HepG2 (cell line): Measurements from ENCODE around the gene CDK2. TPM values are rescaled to one million over a fixed set of nuclear protein-coding genes. Genes with fewer than 3 reads are reported as not detected.

Experiments
- ASH2L ChIP-seq: fragments of 300-600, 200-600 bp; sonication (generic); IDR thresholded peaks from 2 replicates; pipeline ENCODE4 v1.7.0; 2017; ENCODE audit warnings: low read depth, mild to moderate bottlenecking, moderate library complexity, mixed read lengths, low read length; ENCODE audit not compliant: insufficient read length
- CBX1 ChIP-seq: IDR thresholded peaks from one replicate; pipeline ENCODE4 v1.6.1; 2016; ENCODE audit warnings: antibody characterized with exemption, low read depth
- E2F2 ChIP-seq: sonication (generic); formaldehyde crosslinking; IDR thresholded peaks from 2 replicates; pipeline ENCODE4 v1.4.0; 2020; ENCODE audit warnings: missing genetic modification reagents, borderline replicate concordance
- ETV5 ChIP-seq: IDR thresholded peaks from 2 replicates; pipeline ENCODE4 v1.6.1; 2018; ENCODE audit warnings: missing biosample characterization, missing genetic modification reagents, inconsistent platforms, borderline replicate concordance
- HIVEP1 ChIP-seq: sonication (generic); formaldehyde crosslinking; IDR thresholded peaks from 2 replicates; pipeline ENCODE4 v1.4.0; 2020; ENCODE audit warnings: mild to moderate bottlenecking, missing genetic modification reagents
- KDM5A ChIP-seq: fragments of 200-600 bp; sonication (generic); IDR thresholded peaks from 2 replicates; pipeline ENCODE4 v1.7.0; 2018; ENCODE audit warnings: antibody characterized with exemption, mild to moderate bottlenecking, low read length, borderline replicate concordance
- MAZ ChIP-seq, 2 experiments: sonication (generic) in 1 of 2; formaldehyde crosslinking in 1 of 2; IDR thresholded peaks; 2 replicates each; pipeline versions ENCODE4 v1.5.0 to v1.6.1; 2012 to 2020; ENCODE audit warnings: low read depth in 2 of 2, mild to moderate bottlenecking in 2 of 2, borderline replicate concordance in 1 of 2, improper control_type of control experiment in 1 of 2, low read length in 1 of 2, missing genetic modification reagents in 1 of 2, moderate library complexity in 1 of 2
- MBNL3 ChIP-seq: fragments of 250-450 bp; sonication (Bioruptor Pico); conservative IDR thresholded peaks from 2 replicates; pipeline ENCODE4 v1.8.0; 2022; ENCODE audit warnings: mild to moderate bottlenecking, inconsistent platforms
- NRL ChIP-seq: sonication (generic); formaldehyde crosslinking; IDR thresholded peaks from 2 replicates; pipeline ENCODE4 v1.5.0; 2020; ENCODE audit warnings: missing genetic modification reagents, mild to moderate bottlenecking, moderate library complexity, borderline replicate concordance
- PHF8 ChIP-seq: sonication (generic); formaldehyde crosslinking; IDR thresholded peaks from 2 replicates; pipeline ENCODE4 v1.5.0; 2020; ENCODE audit warnings: missing genetic modification reagents
- POGZ ChIP-seq: sonication (generic); formaldehyde crosslinking; IDR thresholded peaks from 2 replicates; pipeline ENCODE4 v1.4.0; 2020; ENCODE audit warnings: mild to moderate bottlenecking, missing genetic modification reagents
- SIN3A ChIP-seq: IDR thresholded peaks from 2 replicates; pipeline ENCODE4 v1.6.1; 2011; ENCODE audit warnings: low read depth, mild to moderate bottlenecking, control low read depth, low read length, borderline replicate concordance
- SP1 ChIP-seq, 2 experiments: fragments of 450-650 bp in 1 of 2; sonication (generic) in 1 of 2; formaldehyde crosslinking in 1 of 2; IDR thresholded peaks; 2 replicates each; pipeline versions ENCODE4 v1.4.0 to v1.6.1; 2016 to 2020; ENCODE audit warnings: missing genetic modification reagents in 1 of 2
- SP5 ChIP-seq: IDR thresholded peaks from 2 replicates; pipeline ENCODE4 v1.6.1; 2016; ENCODE audit warnings: low read depth, borderline replicate concordance
- TEF ChIP-seq: sonication (generic); formaldehyde crosslinking; IDR thresholded peaks from 2 replicates; pipeline ENCODE4 v1.5.0; 2020; ENCODE audit warnings: missing genetic modification reagents
- TFE3 ChIP-seq: IDR thresholded peaks from 2 replicates; pipeline ENCODE4 v1.6.1; 2016
- THAP11 ChIP-seq: IDR thresholded peaks from 2 replicates; pipeline ENCODE4 v1.6.1; 2016; ENCODE audit warnings: missing biosample characterization, missing genetic modification reagents
- ZNF281 ChIP-seq: sonication (generic); formaldehyde crosslinking; IDR thresholded peaks from 2 replicates; pipeline ENCODE4 v1.4.0; 2020; ENCODE audit warnings: missing genetic modification reagents, borderline replicate concordance
- ZNF3 ChIP-seq: IDR thresholded peaks from 2 replicates; pipeline ENCODE4 v1.7.0; 2017; ENCODE audit warnings: inconsistent platforms
- ZNF333 ChIP-seq: sonication (generic); formaldehyde crosslinking; IDR thresholded peaks from 2 replicates; pipeline ENCODE4 v1.4.0; 2020; ENCODE audit warnings: mild to moderate bottlenecking, missing genetic modification reagents, borderline replicate concordance
- ZNF850 ChIP-seq: sonication (generic); formaldehyde crosslinking; conservative IDR thresholded peaks from 2 replicates; pipeline ENCODE4 v1.9.0; 2021; ENCODE audit warnings: mild to moderate bottlenecking, missing genetic modification reagents
- ZSCAN12 ChIP-seq: sonication (generic); formaldehyde crosslinking; IDR thresholded peaks from 2 replicates; pipeline ENCODE4 v1.9.0; 2021; ENCODE audit warnings: mild to moderate bottlenecking, missing genetic modification reagents
- polyA plus RNA-seq, 8 experiments: library from polyadenylated mRNA; depleted of rRNA in 3 of 8; stranded (reverse) in 7 of 8; unstranded in 1 of 8; fragments of >200 nt; fragmentation: Illumina TruSeq in 4 of 8; extraction: Trizol in 4 of 8; gene quantifications; 2 replicates each; pipeline versions ENCODE4 v1.2.1 to v1.2.3, GENCODE V29; 2011 to 2016; ENCODE audit warnings: low read depth in 4 of 8, missing spikeins in 1 of 8, mixed read lengths in 1 of 8; ENCODE audit not compliant: insufficient read depth in 1 of 8
- total RNA-seq, 5 experiments: library from RNA; depleted of rRNA; stranded (reverse); fragments of >200 nt; fragmentation: Illumina TruSeq; extraction: Trizol; gene quantifications; 2 replicates each; pipeline ENCODE4 v1.2.3, GENCODE V29; 2016; ENCODE audit warnings: low read depth in 1 of 5

The CDK2 gene
- total and polyA plus RNA-seq, 2 of the 13 experiments (the other 11 are each of a cell fraction or from before 2014, with no cell fraction given) = 47.5 to 52.6 TPM

GRCh38 chr12:55926738-55927587 is 39.7 kb upstream of the CDK2 start (continued):
- 0 out of 2 replicates have a peak, but pooled peaks have one; percentile 9 for TF ChIP-seq HIVEP1 (CRISPR knock-in tag)
- TF ChIP-seq TFE3 (CRISPR knock-in tag) = no peak
- TF ChIP-seq MAZ (IDR thresholded peaks at IDR 0.05; ENCODE audit: borderline replicate concordance, low read depth, low read length) = no peak; the same call in 1 of the 2 replicates
- TF ChIP-seq MAZ (CRISPR knock-in tag; IDR thresholded peaks at IDR 0.05; ENCODE audit: low read depth) = no peak
- TF ChIP-seq MBNL3 (CRISPR knock-in tag) = no peak
- peak; percentile 50; the same call in 1 of the 2 replicates for TF ChIP-seq SIN3A
- TF ChIP-seq ZNF850 (CRISPR knock-in tag) = 0 out of 2 replicates have a peak, but pooled peaks have one; percentile 76
- TF ChIP-seq SP1 (IDR thresholded peaks at IDR 0.05) = no peak
- TF ChIP-seq SP1 (CRISPR knock-in tag; IDR thresholded peaks at IDR 0.05) = peak; percentile 64; the same call in 1 of the 2 replicates
- TF ChIP-seq ZNF281 = peak; percentile 72
- TF ChIP-seq ZSCAN12 = 0 out of 2 replicates have a peak, but pooled peaks have one; percentile 22
- TF ChIP-seq ASH2L = peak; percentile 77
- peak; percentile 59; the same call in 1 of the 2 replicates for TF ChIP-seq E2F2
- TF ChIP-seq CBX1 = no peak
- TF ChIP-seq THAP11 (CRISPR knock-in tag) = peak; percentile 86
- peak; percentile 70; the same call in 1 of the 2 replicates for TF ChIP-seq NRL (CRISPR knock-in tag)
- peak; percentile 92 for TF ChIP-seq ETV5 (CRISPR knock-in tag)
- TF ChIP-seq SP5 (CRISPR knock-in tag) = peak; percentile 67; the same call in 1 of the 2 replicates
- TF ChIP-seq KDM5A = peak; percentile 83; the same call in 1 of the 2 replicates
- TF ChIP-seq TEF (CRISPR knock-in tag) = 0 out of 2 replicates have a peak, but pooled peaks have one; percentile 57
- TF ChIP-seq ZNF3 (CRISPR knock-in tag) = no peak
- TF ChIP-seq POGZ = peak; percentile 13; the same call in 1 of the 2 replicates
- TF ChIP-seq ZNF333 (CRISPR knock-in tag) = 0 out of 2 replicates have a peak, but pooled peaks have one; percentile 63
- peak; percentile 3; the same call in 1 of the 2 replicates for TF ChIP-seq PHF8 (CRISPR knock-in tag)
